IgD-negative memory B cell (primary cell): ENCODE results near the gene DAB1. TPM values are rescaled to one million over a fixed set of nuclear protein-coding genes. Genes with fewer than 3 reads are reported as not detected.

Source experiments
- H3K27ac Mint-ChIP-seq, 3 donors: one replicate each; pipeline ENCODE4 v1.8.0; 2020 to 2022; ENCODE audit warnings: mild to moderate bottlenecking in 3 of 3, mixed read lengths in 3 of 3, moderate library complexity in 1 of 3
- H3K27me3 Mint-ChIP-seq: one replicate; pipeline ENCODE4 v1.8.0; 2021; ENCODE audit warnings: mixed read lengths
- H3K36me3 Mint-ChIP-seq: one replicate; pipeline ENCODE4 v1.8.0; 2020; ENCODE audit warnings: mild to moderate bottlenecking, mixed read lengths
- H3K4me1 Mint-ChIP-seq, 3 donors: one replicate each; pipeline ENCODE4 v1.8.0; 2020 to 2022; ENCODE audit warnings: mixed read lengths in 3 of 3, mild to moderate bottlenecking in 1 of 3
- H3K4me3 Mint-ChIP-seq, 4 donors: one replicate each; pipeline ENCODE4 v1.8.0; 2020 to 2022; ENCODE audit warnings: mild to moderate bottlenecking in 4 of 4, mixed read lengths in 4 of 4, moderate library complexity in 3 of 4
- H3K9me3 Mint-ChIP-seq, 3 donors: one replicate each; pipeline ENCODE4 v1.8.0; 2020 to 2021; ENCODE audit warnings: mixed read lengths in 3 of 3, mild to moderate bottlenecking in 1 of 3
- polyA plus RNA-seq: library from polyadenylated mRNA; unstranded; fragments of 300-500 nt; fragmentation: Illumina TruSeq; gene quantifications from one replicate; pipeline ENCODE4 v1.2.3, GENCODE V29; 2021

The DAB1 gene
- polyA plus RNA-seq, 1 donor from 2014 or later: 0.08 TPM

- H3K4me3 Mint-ChIP-seq: no peak overlapping the region
- no peak overlapping the region for H3K27ac Mint-ChIP-seq
- no peaks in the 10 kb centered on the region for H3K36me3 Mint-ChIP-seq
- H3K27me3 Mint-ChIP-seq: peaks cover 3% of the 10 kb centered on the region
- H3K9me3 Mint-ChIP-seq: peaks cover 0 to 7% (median 0%) of the 10 kb centered on the region in 3 donors
- H3K4me1 Mint-ChIP-seq: peaks cover 2 to 9% (median 7%) of the 10 kb centered on the region in 3 donors
These were observed 120.9 kb downstream of the DAB1 start for GRCh38 chr1:57302812-57303596.

- H3K36me3 Mint-ChIP-seq: no peaks in the 10 kb centered on the region
- no peak overlapping the region for H3K4me3 Mint-ChIP-seq
- peaks cover 3% of the 10 kb centered on the region for H3K27me3 Mint-ChIP-seq
- H3K9me3 Mint-ChIP-seq: no peaks in the 10 kb centered on the region
- H3K27ac Mint-ChIP-seq: no peak overlapping the region
- H3K4me1 Mint-ChIP-seq: no peaks in the 10 kb centered on the region
These were observed 123.7 kb downstream of the DAB1 start for GRCh38 chr1:57300186-57300585.

DNA sequence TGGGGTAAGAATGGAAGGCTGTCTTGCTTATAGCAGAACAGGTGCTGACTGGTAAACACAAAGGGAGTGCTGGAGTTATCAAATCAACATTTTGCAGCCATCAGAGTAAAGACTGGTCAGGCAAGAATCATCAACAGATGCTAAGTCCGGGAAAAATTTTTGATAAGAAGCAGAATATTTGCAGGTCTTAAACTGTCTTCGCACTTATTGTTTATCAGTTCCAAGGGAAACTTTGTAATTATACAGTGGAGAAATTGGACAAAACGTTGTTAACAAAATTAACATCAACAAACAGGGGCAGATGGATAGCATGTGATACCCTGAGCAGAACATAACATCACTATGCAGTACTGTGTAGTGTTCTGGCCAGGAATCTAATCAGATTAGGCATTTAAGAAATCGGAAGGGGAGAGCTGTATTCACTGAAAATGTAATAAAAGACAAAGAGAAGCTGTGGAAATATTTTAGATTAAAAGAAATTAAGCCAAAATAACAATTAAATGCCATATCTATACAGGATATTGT, 127.1 kb downstream of the DAB1 start:
- Mint-ChIP-seq H3K27ac (no peak overlapping the region), H3K36me3 (no peaks in the 10 kb centered on the region), H3K4me3 (no peak overlapping the region), H3K4me1 (no peaks in the 10 kb centered on the region), H3K9me3 (no peaks in the 10 kb centered on the region), H3K27me3 (peaks cover 3% of the 10 kb centered on the region)

- H3K4me1 Mint-ChIP-seq: no peaks in the 10 kb centered on the region
- peaks cover 3% of the 10 kb centered on the region for H3K27me3 Mint-ChIP-seq
- no peaks in the 10 kb centered on the region for H3K36me3 Mint-ChIP-seq
- no peaks in the 10 kb centered on the region for H3K9me3 Mint-ChIP-seq
- H3K4me3 Mint-ChIP-seq: no peak overlapping the region
- H3K27ac Mint-ChIP-seq: no peak overlapping the region
These were observed 128.5 kb downstream of the DAB1 start for GRCh38 chr1:57295326-57295725.

DNA sequence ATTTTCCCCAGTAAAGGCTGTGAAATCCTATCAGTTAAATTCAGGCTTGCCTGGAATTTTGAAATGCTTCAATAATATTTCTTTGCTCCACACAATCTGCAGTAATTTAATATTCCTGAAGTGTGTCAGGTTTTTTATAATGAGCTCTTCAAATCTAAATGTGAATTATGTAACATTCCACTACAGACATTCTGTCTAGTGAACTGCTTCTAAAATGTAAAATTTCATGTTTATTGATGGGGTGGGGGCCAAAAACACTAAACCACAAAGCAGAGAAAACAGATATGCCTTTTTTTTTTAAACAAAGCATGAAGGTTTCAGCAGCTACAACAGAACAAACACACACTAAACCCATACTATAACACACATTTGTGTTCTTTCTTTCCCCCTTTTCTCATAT, 129.7 kb downstream of the DAB1 start:
- Mint-ChIP-seq H3K9me3 (no peaks in the 10 kb centered on the region), H3K27me3 (peaks cover 6% of the 10 kb centered on the region), H3K4me3 (no peak overlapping the region), H3K4me1 (no peaks in the 10 kb centered on the region), H3K36me3 (no peaks in the 10 kb centered on the region), H3K27ac (no peak overlapping the region)

GRCh38 chr1:57293214-57293613, 130.6 kb downstream of the DAB1 start:
- H3K4me3 Mint-ChIP-seq: no peak overlapping the region
- H3K4me1 Mint-ChIP-seq: no peaks in the 10 kb centered on the region
- H3K9me3 Mint-ChIP-seq: no peaks in the 10 kb centered on the region
- H3K36me3 Mint-ChIP-seq: no peaks in the 10 kb centered on the region
- peaks cover 7% of the 10 kb centered on the region for H3K27me3 Mint-ChIP-seq
- H3K27ac Mint-ChIP-seq: no peak overlapping the region

GRCh38 chr1:57289781-57290180, 134.1 kb downstream of the DAB1 start:
- H3K27me3 Mint-ChIP-seq: peaks cover 9% of the 10 kb centered on the region
- H3K36me3 Mint-ChIP-seq: no peaks in the 10 kb centered on the region
- H3K27ac Mint-ChIP-seq: no peak overlapping the region
- no peaks in the 10 kb centered on the region for H3K4me1 Mint-ChIP-seq
- H3K9me3 Mint-ChIP-seq: no peaks in the 10 kb centered on the region
- H3K4me3 Mint-ChIP-seq: no peak overlapping the region

DNA sequence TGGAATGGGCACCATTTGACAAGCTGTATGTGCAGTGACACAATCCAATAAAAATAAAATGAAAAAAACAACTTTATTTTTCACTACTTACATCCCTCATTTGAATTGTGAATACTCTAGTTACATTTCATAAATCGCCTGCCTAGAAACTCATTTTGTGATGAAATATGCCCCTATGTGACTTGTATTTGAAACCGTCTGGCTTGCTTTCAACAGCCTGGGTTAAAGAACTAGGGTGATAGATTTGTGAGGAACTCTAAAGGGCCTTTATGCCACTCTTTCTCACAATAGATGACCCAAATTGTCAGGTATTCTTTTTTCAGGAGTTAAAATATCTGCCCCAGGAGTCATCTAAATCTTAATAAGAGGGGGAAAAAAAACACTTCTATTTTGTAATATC, 137.9 kb downstream of the DAB1 start:
- no peak overlapping the region for H3K27ac Mint-ChIP-seq
- peaks cover 0 to 1% (median 0%) of the 10 kb centered on the region in 3 donors for H3K9me3 Mint-ChIP-seq
- no peak overlapping the region for H3K4me3 Mint-ChIP-seq
- peaks cover 7% of the 10 kb centered on the region for H3K27me3 Mint-ChIP-seq
- H3K36me3 Mint-ChIP-seq: no peaks in the 10 kb centered on the region
- no peaks in the 10 kb centered on the region for H3K4me1 Mint-ChIP-seq

- H3K4me3 Mint-ChIP-seq: no peak overlapping the region
- peaks cover 0 to 1% (median 0%) of the 10 kb centered on the region in 3 donors for H3K9me3 Mint-ChIP-seq
- no peaks in the 10 kb centered on the region for H3K4me1 Mint-ChIP-seq
- no peaks in the 10 kb centered on the region for H3K27me3 Mint-ChIP-seq
- H3K27ac Mint-ChIP-seq: no peak overlapping the region
- H3K36me3 Mint-ChIP-seq: no peaks in the 10 kb centered on the region
These were observed 141.4 kb downstream of the DAB1 start for GRCh38 chr1:57282411-57282810.

DNA sequence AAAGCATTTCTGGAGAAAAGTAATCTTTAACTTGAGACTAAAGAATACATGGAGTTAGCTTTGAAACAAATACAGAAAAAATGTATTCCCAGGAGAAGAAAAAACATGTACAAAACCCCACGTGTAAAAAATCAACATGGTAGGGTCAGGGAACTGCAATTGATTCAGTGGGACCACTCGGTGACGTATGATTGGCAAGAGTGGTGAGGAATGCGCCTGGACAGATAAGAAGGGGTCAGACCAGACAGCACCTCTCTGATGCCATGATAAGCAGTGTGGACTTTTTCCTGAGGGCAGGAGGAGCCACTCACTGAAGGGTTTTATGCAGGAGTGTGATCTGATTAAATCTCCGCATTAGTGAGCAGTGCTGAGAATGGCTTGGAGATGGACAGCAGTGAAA, 142.5 kb downstream of the DAB1 start:
- H3K27ac Mint-ChIP-seq: no peak overlapping the region
- no peaks in the 10 kb centered on the region for H3K27me3 Mint-ChIP-seq
- no peaks in the 10 kb centered on the region for H3K4me1 Mint-ChIP-seq
- H3K9me3 Mint-ChIP-seq: peaks cover 0 to 1% (median 0%) of the 10 kb centered on the region in 3 donors
- H3K4me3 Mint-ChIP-seq: no peak overlapping the region
- H3K36me3 Mint-ChIP-seq: no peaks in the 10 kb centered on the region

DNA sequence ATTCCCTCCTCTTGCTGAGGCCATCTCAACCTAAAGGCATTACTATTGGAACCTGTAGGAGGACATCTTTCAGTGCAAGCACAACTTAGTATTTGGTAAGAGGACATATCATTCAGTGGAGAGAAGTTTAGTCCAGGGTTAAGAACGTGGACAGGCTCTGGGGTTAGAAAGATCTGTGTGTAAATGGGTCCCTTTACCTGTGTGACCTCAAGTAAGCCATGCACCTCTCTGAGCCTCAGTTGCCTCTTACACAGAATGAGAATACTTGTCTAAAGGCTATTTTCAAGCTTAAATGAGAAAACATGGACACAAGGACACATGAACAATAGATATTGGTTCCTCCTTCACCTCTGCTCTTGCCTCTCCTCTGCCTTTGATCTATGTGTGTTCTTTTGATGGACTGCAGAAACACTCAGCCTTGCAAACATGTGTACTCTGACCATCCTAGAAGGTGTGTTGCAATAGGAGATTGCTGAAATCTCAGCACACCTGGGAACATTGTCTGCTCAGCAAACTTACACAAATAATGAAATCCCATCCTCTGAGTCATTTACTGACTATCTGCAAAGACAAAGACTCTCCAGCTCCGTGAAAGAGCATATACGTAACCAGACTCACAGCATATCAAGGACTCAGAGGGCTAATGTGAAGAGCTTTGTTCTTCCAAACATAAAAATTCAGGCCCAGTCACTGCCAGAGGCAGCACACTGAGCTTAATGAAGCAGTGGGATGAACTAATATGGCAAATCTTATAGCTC, 143.8 kb downstream of the DAB1 start:
- H3K4me3 Mint-ChIP-seq: no peak overlapping the region
- peaks cover 0 to 3% (median 1%) of the 10 kb centered on the region in 3 donors for H3K9me3 Mint-ChIP-seq
- peaks cover 0 to 2% (median 0%) of the 10 kb centered on the region in 3 donors for H3K4me1 Mint-ChIP-seq
- H3K36me3 Mint-ChIP-seq: no peaks in the 10 kb centered on the region
- H3K27ac Mint-ChIP-seq: no peak overlapping the region
- H3K27me3 Mint-ChIP-seq: no peaks in the 10 kb centered on the region

DNA sequence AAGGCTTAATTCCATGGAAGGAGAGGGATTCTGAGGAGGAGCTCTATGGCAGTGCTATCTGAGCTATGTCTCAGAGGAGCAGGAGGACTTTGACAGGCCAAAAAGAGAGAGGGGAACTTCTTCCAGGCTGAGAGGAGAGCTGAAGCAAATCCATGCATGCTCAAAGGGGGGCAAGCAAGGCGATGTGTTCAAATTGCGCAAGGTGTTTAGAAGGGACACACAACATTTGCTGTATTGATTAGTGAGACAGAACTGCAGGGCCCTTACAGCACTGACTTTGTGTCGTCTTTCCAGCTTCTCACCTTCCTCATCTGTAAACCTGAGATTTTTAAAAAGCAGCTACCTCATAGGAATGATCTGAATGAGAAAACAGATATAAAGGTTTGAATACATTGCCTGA, 145.3 kb downstream of the DAB1 start:
- no peaks in the 10 kb centered on the region for H3K27me3 Mint-ChIP-seq
- no peak overlapping the region for H3K27ac Mint-ChIP-seq
- H3K36me3 Mint-ChIP-seq: no peaks in the 10 kb centered on the region
- H3K9me3 Mint-ChIP-seq: peaks cover 0 to 3% (median 1%) of the 10 kb centered on the region in 3 donors
- peaks cover 0 to 2% (median 0%) of the 10 kb centered on the region in 3 donors for H3K4me1 Mint-ChIP-seq
- no peak overlapping the region for H3K4me3 Mint-ChIP-seq

- Mint-ChIP-seq H3K27me3 (no peaks in the 10 kb centered on the region), H3K36me3 (no peaks in the 10 kb centered on the region), H3K27ac (no peak overlapping the region), H3K4me3 (no peak overlapping the region), H3K4me1 (peaks cover 0 to 2% (median 0%) of the 10 kb centered on the region in 3 donors), H3K9me3 (peaks cover 0 to 3% (median 1%) of the 10 kb centered on the region in 3 donors)
These were observed 146.2 kb downstream of the DAB1 start for GRCh38 chr1:57277681-57278080.

DNA sequence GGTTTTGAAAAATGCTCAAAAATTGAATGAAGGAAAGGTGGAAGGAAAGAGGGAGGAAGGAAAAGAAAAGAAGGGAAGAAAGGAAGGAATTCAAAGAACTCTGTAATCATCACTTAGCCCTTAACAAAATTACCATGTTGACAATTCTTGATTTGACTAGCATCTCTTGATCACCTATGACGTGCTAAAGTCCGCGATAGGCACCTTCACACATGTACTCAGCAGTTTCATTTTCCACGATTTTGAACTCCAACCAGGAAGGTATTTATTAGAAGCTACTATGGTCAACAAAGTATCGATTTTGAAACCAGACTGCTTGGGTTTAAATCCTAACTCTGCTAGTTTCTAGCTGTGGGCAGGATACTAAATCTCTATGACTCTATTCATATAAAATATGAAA, 146.9 kb downstream of the DAB1 start:
- no peak overlapping the region for H3K27ac Mint-ChIP-seq
- no peak overlapping the region for H3K4me3 Mint-ChIP-seq
- peaks cover 0 to 2% (median 0%) of the 10 kb centered on the region in 3 donors for H3K4me1 Mint-ChIP-seq
- H3K9me3 Mint-ChIP-seq: peaks cover 0 to 3% (median 3%) of the 10 kb centered on the region in 3 donors
- no peaks in the 10 kb centered on the region for H3K27me3 Mint-ChIP-seq
- H3K36me3 Mint-ChIP-seq: no peaks in the 10 kb centered on the region

DNA sequence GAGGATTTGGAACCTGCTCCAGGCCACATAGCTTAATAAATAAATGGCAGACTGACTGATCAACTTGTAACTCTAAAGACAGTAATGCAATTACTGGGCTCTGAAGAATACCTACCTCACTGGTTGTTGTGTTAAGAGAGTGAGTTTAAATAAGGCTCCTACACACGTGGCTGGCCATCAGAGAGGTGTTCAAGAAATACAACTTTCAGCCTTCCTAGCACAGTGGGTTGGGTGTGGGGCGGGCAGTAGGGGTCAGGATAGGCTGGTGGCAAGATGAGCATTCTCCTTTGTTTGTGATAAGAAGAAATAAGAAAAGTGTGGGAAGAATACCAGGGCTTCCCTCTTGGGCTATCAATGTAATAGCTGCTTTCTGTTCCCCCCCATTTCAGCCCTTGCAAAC, 151.3 kb downstream of the DAB1 start:
- Mint-ChIP-seq H3K4me1 (peaks cover 0 to 2% (median 0%) of the 10 kb centered on the region in 3 donors), H3K27me3 (no peaks in the 10 kb centered on the region), H3K9me3 (peaks cover 0 to 3% (median 2%) of the 10 kb centered on the region in 3 donors), H3K27ac (no peak overlapping the region), H3K4me3 (no peak overlapping the region), H3K36me3 (no peaks in the 10 kb centered on the region)
